ENCODE results near the gene ROBO2.

- TF ChIP-seq, protein P1, sequence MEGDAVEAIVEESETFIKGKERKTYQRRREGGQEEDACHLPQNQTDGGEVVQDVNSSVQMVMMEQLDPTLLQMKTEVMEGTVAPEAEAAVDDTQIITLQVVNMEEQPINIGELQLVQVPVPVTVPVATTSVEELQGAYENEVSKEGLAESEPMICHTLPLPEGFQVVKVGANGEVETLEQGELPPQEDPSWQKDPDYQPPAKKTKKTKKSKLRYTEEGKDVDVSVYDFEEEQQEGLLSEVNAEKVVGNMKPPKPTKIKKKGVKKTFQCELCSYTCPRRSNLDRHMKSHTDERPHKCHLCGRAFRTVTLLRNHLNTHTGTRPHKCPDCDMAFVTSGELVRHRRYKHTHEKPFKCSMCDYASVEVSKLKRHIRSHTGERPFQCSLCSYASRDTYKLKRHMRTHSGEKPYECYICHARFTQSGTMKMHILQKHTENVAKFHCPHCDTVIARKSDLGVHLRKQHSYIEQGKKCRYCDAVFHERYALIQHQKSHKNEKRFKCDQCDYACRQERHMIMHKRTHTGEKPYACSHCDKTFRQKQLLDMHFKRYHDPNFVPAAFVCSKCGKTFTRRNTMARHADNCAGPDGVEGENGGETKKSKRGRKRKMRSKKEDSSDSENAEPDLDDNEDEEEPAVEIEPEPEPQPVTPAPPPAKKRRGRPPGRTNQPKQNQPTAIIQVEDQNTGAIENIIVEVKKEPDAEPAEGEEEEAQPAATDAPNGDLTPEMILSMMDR (IDR thresholded peaks at IDR 0.05) = no peak
- TF ChIP-seq POLR2AphosphoS5 (IDR thresholded peaks at IDR 0.05) = no peak
- no peak for TF ChIP-seq POLR2A (IDR thresholded peaks at IDR 0.05)
- no peak for TF ChIP-seq EP300 (IDR thresholded peaks at IDR 0.05)
Measured at GRCh38 chr3:77051591-77051990, 11.7 kb downstream of the ROBO2 start.
